ENCODE results near the gene RNF215.

Gene RNF215

GRCh38 chr22:30386960-30387827 is at the start of gene RNF215:
Gene RNF215, minus strand, starts transcription at chr22:30387411. Its CDS starts 98 bp downstream, at chr22:30387313.
- DNase-seq (ENCODE audit: low read depth), result peak; percentile 54

- no peak for DNase-seq (ENCODE audit: low read depth)
Observed at GRCh38 chr22:30436196-30436595, 49.0 kb upstream of the RNF215 start.

GRCh38 chr22:30435674-30436126 is 48.5 kb upstream of the RNF215 start:
- DNase-seq (ENCODE audit: low read depth), result peak; percentile 85

GRCh38 chr22:30434843-30435242 is 47.6 kb upstream of the RNF215 start:
- DNase-seq (ENCODE audit: low read depth), result no peak

- no peak for DNase-seq (ENCODE audit: low read depth)
Observed at GRCh38 chr22:30433773-30434172, 46.6 kb upstream of the RNF215 start.

GRCh38 chr22:30433227-30433626 is 46.0 kb upstream of the RNF215 start:
- no peak for DNase-seq (ENCODE audit: low read depth)

GRCh38 chr22:30432520-30432919 is 45.3 kb upstream of the RNF215 start:
- DNase-seq (ENCODE audit: low read depth), result no peak

GRCh38 chr22:30432096-30432495 is 44.9 kb upstream of the RNF215 start:
- no peak for DNase-seq (ENCODE audit: low read depth)

GRCh38 chr22:30430933-30431332 is 43.7 kb upstream of the RNF215 start:
- DNase-seq (ENCODE audit: low read depth), result no peak

- no peak for DNase-seq (ENCODE audit: low read depth)
Observed at GRCh38 chr22:30429887-30430286, 42.7 kb upstream of the RNF215 start.

- no peak for DNase-seq (ENCODE audit: low read depth)
Observed at GRCh38 chr22:30427871-30428270, 40.7 kb upstream of the RNF215 start.

GRCh38 chr22:30426388-30427353 is 39.5 kb upstream of the RNF215 start:
- DNase-seq (ENCODE audit: low read depth), result no peak

- no peak for DNase-seq (ENCODE audit: low read depth)
Observed at GRCh38 chr22:30425616-30426387, 38.6 kb upstream of the RNF215 start, which contains the start of gene MTFP1. Gene MTFP1, plus strand, starts transcription at chr22:30425768. Its CDS starts 112 bp downstream, at chr22:30425880.

GRCh38 chr22:30425327-30425615 is 38.1 kb upstream of the RNF215 start:
- DNase-seq (ENCODE audit: low read depth), result no peak

GRCh38 chr22:30424534-30425326 is 37.5 kb upstream of the RNF215 start:
- no peak for DNase-seq (ENCODE audit: low read depth)

GRCh38 chr22:30423959-30424533 is 36.8 kb upstream of the RNF215 start:
- peak; percentile 98 for DNase-seq (ENCODE audit: low read depth)

- DNase-seq (ENCODE audit: low read depth), result no peak
Observed at GRCh38 chr22:30423301-30423958, 36.2 kb upstream of the RNF215 start.

- no peak for DNase-seq (ENCODE audit: low read depth)
Observed at GRCh38 chr22:30422481-30423300, 35.5 kb upstream of the RNF215 start.

Measured in CMK (cell line).